NOMO-1 treated with DMSO at 0.1 percent for 48 hours (cell line): ENCODE results near the gene THBS3.
"Not testable (repeated sequence)": the region's sequence is repeated elsewhere in the genome, so short reads cannot be mapped to it uniquely, and the experiment has no call there.

Experiments
- DNase-seq: peaks from one replicate; lab custom pipeline; 2025; ENCODE audit not compliant: unreplicated experiment; lab: John Stamatoyannopoulos, UW

The THBS3 gene

GRCh38 chr1:155175281-155175926 is 32.3 kb downstream of the THBS3 start:
- DNase-seq = no peak

- no peak for DNase-seq
Observed at GRCh38 chr1:155174324-155175280, 33.1 kb downstream of the THBS3 start.

GRCh38 chr1:155173478-155174323 is 34.0 kb downstream of the THBS3 start, which contains the start of gene TRIM46:
TSS of gene TRIM46 (plus strand) at chr1:155173849. CDS start at chr1:155173967, 118 bp downstream.
- DNase-seq = no peak

- DNase-seq = peak; percentile 95
Observed at GRCh38 chr1:155172732-155173477, 34.8 kb downstream of the THBS3 start, which contains the start of gene KRTCAP2. TSS of gene KRTCAP2 (minus strand) at chr1:155173304. CDS start at chr1:155173224, 80 bp downstream.

- no peak for DNase-seq
Observed at GRCh38 chr1:155171836-155172731, 35.6 kb downstream of the THBS3 start.

GRCh38 chr1:155170806-155171205 is 36.9 kb downstream of the THBS3 start:
- DNase-seq = no peak

- DNase-seq = no peak
Observed at GRCh38 chr1:155170101-155170785, 37.5 kb downstream of the THBS3 start.

- no peak for DNase-seq
Observed at GRCh38 chr1:155169541-155169940, 38.2 kb downstream of the THBS3 start.

- no peak for DNase-seq
Observed at GRCh38 chr1:155168456-155169210, 39.1 kb downstream of the THBS3 start.

- not testable (repeated sequence) for DNase-seq
Observed at GRCh38 chr1:155168105-155168445, 39.6 kb downstream of the THBS3 start.

GRCh38 chr1:155167166-155168104 is 40.3 kb downstream of the THBS3 start:
- peak; percentile 68 for DNase-seq

GRCh38 chr1:155166471-155167165 is 41.1 kb downstream of the THBS3 start:
- DNase-seq = no peak

GRCh38 chr1:155166051-155166470 is 41.6 kb downstream of the THBS3 start:
- no peak for DNase-seq

- DNase-seq = not testable (repeated sequence)
Observed at GRCh38 chr1:155164625-155165024, 43.1 kb downstream of the THBS3 start.

GRCh38 chr1:155163785-155164184 is 43.9 kb downstream of the THBS3 start:
- DNase-seq = not testable (repeated sequence)

GRCh38 chr1:155162631-155163030 is 45.1 kb downstream of the THBS3 start:
- not testable (repeated sequence) for DNase-seq
